Kidney capillary endothelial cell (primary cell): ENCODE data around the gene EDARADD.

Source experiments
- DNase-seq: peaks from one replicate; pipeline ENCODE4 v3.0.0-alpha.2; 2018; ENCODE audit warnings: low spot score

Gene EDARADD

GRCh38 chr1:236516929-236517704, 123.0 kb downstream of the EDARADD start:
- DNase-seq, result no peak

- DNase-seq, result no peak
Observed at GRCh38 chr1:236518322-236518721, 124.2 kb downstream of the EDARADD start.

GRCh38 chr1:236520445-236521005, 126.4 kb downstream of the EDARADD start:
- DNase-seq, result no peak

GRCh38 chr1:236522937-236523703, 129.0 kb downstream of the EDARADD start:
- DNase-seq, result no peak

- DNase-seq, result peak; percentile 68
Observed at GRCh38 chr1:236523704-236524141, 129.6 kb downstream of the EDARADD start, which contains the start of gene LGALS8. Gene LGALS8, plus strand, starts transcription at chr1:236523982. Its CDS starts 2,089 bp downstream, at chr1:236526071.

- DNase-seq, result peak; percentile 73
Observed at GRCh38 chr1:236524142-236524894, 130.2 kb downstream of the EDARADD start.

- DNase-seq, result no peak
Observed at GRCh38 chr1:236524895-236525184, 130.8 kb downstream of the EDARADD start.

- no peak for DNase-seq
Observed at GRCh38 chr1:236526079-236526478, 132.0 kb downstream of the EDARADD start.

GRCh38 chr1:236530286-236530685, 136.2 kb downstream of the EDARADD start:
- no peak for DNase-seq

- no peak for DNase-seq
Observed at GRCh38 chr1:236530959-236531358, 136.9 kb downstream of the EDARADD start.

- no peak for DNase-seq
Observed at GRCh38 chr1:236532850-236533249, 138.8 kb downstream of the EDARADD start.

- peak; percentile 65 for DNase-seq
Observed at GRCh38 chr1:236534151-236534651, 140.1 kb downstream of the EDARADD start.
